HG03521 (cell line): ENCODE measurements around the gene CYREN.
"Not testable (repeated sequence)": the region's sequence is repeated elsewhere in the genome, so short reads cannot be mapped to it uniquely, and the experiment has no call there.

ENCODE experiments used
- ATAC-seq: cut with Tn5 transposase; IDR thresholded peaks from one replicate; pipeline ENCODE4 v1.9.1; 2021; ENCODE audit warnings: mild to moderate bottlenecking, moderate library complexity; ENCODE audit not compliant: unreplicated experiment

Gene CYREN

DNA sequence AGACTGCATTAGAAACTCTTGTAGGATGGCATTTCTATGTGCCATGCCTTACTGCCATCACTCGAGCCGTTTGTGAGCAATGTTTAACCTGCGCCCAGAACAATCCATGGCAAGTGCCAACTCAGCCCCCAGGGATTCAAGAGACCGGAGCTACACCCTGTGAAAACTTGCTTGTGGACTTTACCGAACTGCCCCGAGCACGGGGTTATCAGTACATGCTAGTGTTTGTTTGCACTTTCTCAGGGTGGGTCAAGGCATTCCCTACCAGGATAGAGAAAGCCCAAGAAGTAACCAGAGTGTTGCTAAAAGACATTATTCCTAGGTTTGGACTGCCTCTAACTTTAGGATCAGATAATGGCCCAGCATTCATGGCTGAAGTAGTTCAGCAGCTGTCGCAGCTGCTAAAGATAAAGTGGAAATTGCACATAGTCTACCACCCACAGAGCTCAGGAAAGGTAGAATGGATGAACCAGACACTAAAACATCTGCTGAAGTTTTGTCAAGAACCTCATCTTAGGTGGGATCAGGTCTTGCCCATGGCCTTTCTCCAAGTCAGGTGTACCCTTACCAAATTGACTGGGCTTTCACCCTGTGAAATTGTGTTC is 8.9 kb upstream of the CYREN start:
- ATAC-seq, result no peak

- ATAC-seq, result no peak
Observed at GRCh38 chr7:135178364-135178763, 7.9 kb upstream of the CYREN start.

GRCh38 chr7:135177028-135177696 is 6.7 kb upstream of the CYREN start:
- no peak for ATAC-seq

DNA sequence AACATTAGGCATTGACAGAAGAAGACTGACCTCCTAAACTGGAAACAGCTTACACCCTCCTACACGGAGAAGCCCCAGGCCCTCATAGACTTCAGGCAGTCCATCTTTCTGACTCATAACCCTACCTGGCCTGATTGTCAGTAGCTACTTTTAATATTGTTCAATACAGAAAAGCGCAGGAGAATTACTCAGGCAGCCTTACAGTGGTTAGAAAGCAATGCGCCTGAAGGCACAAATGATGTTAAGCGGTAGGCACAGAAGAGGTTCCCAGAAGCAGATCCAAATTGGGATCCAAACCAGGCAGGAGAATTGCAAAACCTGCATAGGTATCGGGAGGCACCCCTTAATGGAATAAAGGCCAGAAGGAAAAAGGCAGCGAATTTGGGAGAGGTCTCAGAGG is 5.4 kb upstream of the CYREN start:
- ATAC-seq, result no peak

GRCh38 chr7:135174941-135175340 is 4.4 kb upstream of the CYREN start:
- no peak for ATAC-seq

GRCh38 chr7:135173916-135174315 is 3.4 kb upstream of the CYREN start:
- ATAC-seq, result not testable (repeated sequence)

DNA sequence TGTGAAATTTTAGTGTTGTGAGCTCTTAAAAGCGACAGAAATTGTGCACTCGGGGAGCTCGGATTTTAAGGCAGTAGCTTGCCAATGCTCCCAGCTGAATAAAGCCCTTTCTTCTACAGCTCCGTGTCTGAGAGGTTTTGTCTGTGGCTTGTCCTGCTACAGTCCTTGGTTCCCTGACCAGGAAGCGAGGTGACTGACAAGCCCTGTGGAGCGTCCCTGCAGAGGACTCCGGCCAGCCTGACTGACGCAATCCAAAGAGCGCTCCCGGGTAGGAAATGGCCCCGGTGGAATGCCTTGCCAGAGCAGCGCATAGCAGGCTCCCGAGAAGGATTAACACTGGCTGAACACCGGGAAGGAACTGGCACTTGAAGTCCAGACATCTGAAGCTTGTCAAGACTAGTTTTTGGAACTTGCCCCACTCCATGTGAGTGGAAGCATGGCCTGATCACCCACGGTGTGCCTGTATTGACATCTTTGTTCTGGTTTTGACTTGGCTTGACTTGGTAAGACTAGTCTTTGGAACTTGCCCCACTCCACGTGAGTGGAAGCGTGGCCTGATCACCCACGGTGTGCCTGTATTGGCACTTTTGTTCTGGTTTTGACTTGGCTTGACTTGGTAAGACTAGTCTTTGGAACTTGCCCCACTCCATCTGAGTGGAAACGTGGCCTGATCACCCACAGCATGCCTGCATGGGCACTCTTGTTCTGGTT is 1.2 kb upstream of the CYREN start:
- not testable (repeated sequence) for ATAC-seq

DNA sequence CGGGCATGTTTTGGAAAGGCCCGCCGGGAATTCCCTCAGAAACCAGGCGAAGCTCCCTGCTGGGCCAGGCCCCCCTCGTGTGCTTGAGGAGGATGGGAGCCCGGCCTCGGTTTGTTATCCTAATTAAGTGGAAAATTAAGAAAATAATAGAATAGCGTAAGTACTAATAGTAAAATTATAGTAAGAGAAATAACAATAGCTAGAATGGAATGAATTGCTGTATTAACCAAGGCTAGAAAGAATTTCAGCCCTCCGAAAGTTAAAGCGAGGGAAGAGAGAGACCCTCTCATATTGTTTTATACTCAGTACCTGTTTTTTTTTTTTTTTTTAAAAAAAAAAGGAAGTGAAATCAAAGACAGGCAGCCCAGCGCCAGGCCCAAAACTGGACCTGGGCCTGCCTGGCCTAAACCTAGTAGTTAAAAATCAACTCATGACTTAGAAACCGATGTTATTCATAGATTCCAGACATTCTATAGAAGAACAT is 533 bp upstream of the CYREN start:
- ATAC-seq, result peak; percentile 20

GRCh38 chr7:135169964-135170273 is 588 bp downstream of the CYREN start:
- no peak for ATAC-seq

DNA sequence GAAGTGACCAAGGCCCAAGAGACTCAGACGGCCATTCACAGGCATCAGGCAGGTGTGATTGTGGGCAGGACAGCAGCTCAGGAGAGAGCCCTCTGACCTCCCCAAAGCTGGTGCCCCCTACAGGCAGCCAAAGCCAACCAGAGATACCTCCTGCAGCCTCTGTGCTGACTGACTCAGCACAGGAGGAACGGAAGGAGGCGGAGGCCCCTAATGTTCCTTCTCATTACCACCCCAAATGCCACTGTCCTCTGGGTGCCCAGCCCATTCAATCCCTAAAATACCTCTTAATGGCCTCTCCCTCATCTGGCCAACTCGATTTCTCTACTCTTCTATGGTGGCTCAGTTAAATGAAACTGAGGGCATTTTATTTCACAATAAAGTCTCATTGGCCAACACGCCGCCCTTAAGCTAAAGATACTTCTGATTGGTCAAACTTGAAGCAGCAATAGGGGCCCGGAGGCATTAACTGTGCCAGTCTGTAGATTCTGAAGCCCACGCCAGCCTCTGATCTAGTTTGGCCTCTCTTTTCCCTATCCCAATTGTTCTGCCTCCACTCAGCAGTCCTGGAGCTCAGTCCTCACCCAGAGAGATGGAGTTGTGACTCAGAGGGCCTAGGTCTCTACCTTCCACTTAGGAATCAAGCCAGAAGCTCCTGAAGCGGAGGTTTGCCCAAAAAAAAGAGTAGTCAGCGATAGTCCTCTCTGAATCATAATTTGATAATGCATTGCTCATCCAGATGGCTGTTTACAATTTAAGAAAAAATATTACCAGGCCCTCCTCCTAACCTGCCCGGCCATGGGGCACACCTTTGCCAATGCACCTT is 1.2 kb downstream of the CYREN start:
- ATAC-seq, result peak; percentile 42

- ATAC-seq, result no peak
Observed at GRCh38 chr7:135168489-135169140, 1.9 kb downstream of the CYREN start.

DNA sequence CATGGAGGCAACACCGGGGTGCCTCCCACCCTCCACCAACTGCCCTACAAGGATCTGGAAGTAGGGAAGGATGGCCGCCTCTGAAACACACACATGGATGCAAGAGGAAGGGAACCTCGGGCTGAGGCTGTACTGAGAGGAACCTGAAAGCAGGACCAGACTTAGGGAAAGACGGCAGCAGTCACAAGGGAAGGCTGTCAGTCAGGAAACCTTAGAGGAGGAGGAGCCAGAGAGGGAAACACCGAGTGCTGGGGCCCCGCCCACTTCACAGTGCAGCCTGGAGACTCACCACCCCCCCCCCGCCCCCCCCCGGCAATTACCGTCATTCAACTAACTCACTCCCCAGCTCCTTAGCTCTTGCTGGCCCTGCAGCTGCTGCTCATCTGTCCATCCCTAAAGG is 2.5 kb downstream of the CYREN start:
- no peak for ATAC-seq

DNA sequence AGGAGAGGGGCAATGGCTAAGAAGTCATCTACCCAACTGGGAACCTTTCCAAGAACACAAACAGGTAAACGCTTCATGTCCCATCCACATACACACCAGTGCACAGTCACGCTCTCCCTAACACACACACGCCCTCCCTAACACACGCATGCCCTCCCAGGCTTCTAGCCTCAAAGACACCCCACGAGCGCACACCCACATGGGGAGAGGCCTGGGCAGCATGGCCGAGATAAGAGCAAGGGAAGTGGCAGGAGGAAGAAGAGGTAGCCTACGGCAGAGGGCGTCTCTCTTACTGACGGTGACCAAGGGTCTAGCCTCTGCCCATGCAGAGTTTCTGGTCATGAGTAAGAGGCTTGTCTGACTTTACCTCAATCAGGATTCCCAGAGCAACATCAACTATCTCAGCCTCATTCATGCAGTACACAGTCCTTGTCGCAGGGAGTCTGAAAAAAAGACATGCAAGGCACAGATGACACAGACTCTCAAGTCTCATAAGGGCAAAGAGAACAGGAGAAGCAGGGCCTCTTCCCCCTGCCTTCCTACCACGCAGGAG is 3.1 kb downstream of the CYREN start:
- ATAC-seq, result no peak

GRCh38 chr7:135166338-135166990 is 4.0 kb downstream of the CYREN start:
- ATAC-seq, result no peak

DNA sequence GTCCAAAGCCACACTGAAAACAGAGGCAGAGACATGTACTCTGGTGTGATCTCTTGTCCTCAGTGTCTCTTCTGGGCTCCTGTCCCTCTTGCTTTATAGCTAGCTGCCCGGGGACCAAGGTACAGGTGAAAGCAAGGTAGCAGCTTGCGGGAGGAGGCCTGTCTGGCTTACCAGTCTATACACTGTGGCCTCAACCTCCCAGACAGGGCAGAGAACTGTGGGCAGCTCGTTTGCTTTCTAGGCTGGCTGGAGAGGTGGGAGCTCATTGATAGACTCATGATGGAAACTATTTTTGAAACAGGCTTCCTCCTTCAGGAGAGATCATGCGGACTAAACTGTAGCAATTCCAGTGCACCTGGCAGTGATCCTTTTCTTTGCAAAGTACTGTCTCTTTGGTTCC is 4.6 kb downstream of the CYREN start:
- ATAC-seq, result no peak

GRCh38 chr7:135164357-135165061 is 6.0 kb downstream of the CYREN start:
- no peak for ATAC-seq

DNA sequence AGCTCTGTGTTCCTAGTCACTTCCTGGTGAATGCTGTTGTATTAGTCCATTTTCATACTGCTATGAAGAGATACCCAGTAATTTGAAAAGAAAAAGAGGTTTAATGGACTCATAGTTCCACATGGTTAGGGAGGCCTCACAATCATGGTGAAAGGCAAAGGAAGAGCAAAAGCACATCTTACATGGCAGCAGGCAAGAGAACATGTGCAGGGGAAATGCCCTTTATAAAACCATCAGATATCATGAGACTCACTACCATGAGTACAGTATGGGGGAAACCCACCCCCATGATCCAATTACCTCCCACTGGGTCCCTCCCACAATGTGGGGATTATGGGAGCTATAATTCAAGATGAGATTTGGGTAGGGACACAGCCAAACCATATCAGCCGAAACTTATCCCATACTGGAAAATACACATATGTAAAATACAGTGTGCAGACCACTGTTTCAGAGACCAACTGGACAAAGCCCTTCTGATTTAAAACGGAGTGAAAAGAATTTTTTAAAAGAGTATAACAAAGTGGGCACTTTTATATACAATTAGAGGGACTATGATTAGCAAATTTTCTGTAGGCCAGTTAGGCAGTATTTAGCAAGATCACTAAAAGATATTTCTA is 8.0 kb downstream of the CYREN start:
- no peak for ATAC-seq

DNA sequence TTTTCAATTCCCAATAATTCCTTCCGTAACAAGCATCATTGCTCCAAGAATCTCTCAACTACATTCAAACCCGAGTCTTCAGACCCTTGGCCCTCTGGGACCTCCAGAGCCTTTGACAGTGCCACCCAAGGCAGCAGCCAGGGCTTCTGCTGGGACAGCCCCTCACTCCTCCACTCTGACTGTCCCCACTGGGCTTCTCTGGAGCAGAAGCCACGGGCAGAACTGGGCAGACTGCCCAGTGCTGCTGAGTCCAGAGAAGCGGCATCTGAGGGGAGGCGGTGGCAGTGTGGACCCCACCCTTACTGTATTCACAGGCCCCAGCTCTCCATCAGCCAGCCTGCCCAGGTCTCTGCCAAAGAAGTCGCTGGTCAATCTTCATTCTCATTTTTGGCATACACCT is 8.8 kb downstream of the CYREN start:
- no peak for ATAC-seq
